Measurements from ENCODE around the gene CTDSP2. TPM values are rescaled to one million over a fixed set of nuclear protein-coding genes. Genes with fewer than 3 reads are reported as not detected.

The CTDSP2 gene
- polyA plus RNA-seq, 3 donors, result 59.1 to 148 (median 70.2) TPM

GRCh38 chr12:57800965-57801364 is 45.6 kb downstream of the CTDSP2 start:
- 100% methylated on average over 1 of the region's 3 CpGs for WGBS (ENCODE audit: insufficient coverage)
- peaks cover 53 to 56% of the 10 kb centered on the region in 2 donors for H3K36me3 Mint-ChIP-seq
- Histone ChIP-seq H2AFZ (ENCODE audit: insufficient read depth, low read depth, low read length, poor library complexity, severe bottlenecking) (no peak overlapping the region), H3K9ac (ENCODE audit: insufficient read depth, low read length, poor library complexity, severe bottlenecking) (no peak overlapping the region), H3K4me1 (ENCODE audit: control insufficient read depth in 1 of 2, insufficient read depth in 2 of 2, low read length in 2 of 2) (peaks cover 9 to 10% of the 10 kb centered on the region in 2 donors), H3K36me3 (replicated peaks in 1 of 2; ENCODE audit: control insufficient read depth in 1 of 2, insufficient read depth in 2 of 2, low read length in 2 of 2) (peaks cover 45 to 73% of the 10 kb centered on the region in 2 donors), H3K27ac (ENCODE audit: low read depth in 1 of 2, low read length in 2 of 2) (no peak overlapping the region), H4K20me1 (ENCODE audit: insufficient read depth, low read length) (no peaks in the 10 kb centered on the region), H3K27me3 (ENCODE audit: control insufficient read depth in 2 of 2, insufficient read depth in 2 of 2, low read length in 2 of 2) (no peaks in the 10 kb centered on the region), H3K4me3 (replicated peaks in 1 of 3; ENCODE audit: low read depth in 2 of 3, low read length in 3 of 3) (no peak overlapping the region), H3K79me2 (ENCODE audit: insufficient read depth, low read length) (no peaks in the 10 kb centered on the region), H3K4me2 (replicated peaks; ENCODE audit: extremely low read depth, low read length, poor library complexity, severe bottlenecking) (no peak overlapping the region), H3K9me3 (replicated peaks in 1 of 2; ENCODE audit: control insufficient read depth in 1 of 2, insufficient read depth in 1 of 2, low read length in 2 of 2) (no peaks in the 10 kb centered on the region)
- H3K4me3 Mint-ChIP-seq, result no peak overlapping the region
- H3K9me3 Mint-ChIP-seq, result no peaks in the 10 kb centered on the region
- H3K27ac Mint-ChIP-seq, result no peak overlapping the region
- TF ChIP-seq CTCF (IDR thresholded peaks at IDR 0.05), result no peak
- H3K27me3 Mint-ChIP-seq (ENCODE audit: low read depth in 3 of 3), result no peaks in the 10 kb centered on the region
- DNase-seq, result no peak
- peaks cover 8% of the 10 kb centered on the region for H3K4me1 Mint-ChIP-seq
- intact Hi-C loops (cut with micrococcal nuclease), result no loop called here

- peaks cover 67 to 87% of the 10 kb centered on the region in 2 donors for H3K36me3 ChIP-seq (replicated peaks in 1 of 2; ENCODE audit: control insufficient read depth in 1 of 2, insufficient read depth in 2 of 2, low read length in 2 of 2)
- no CpG with 5 or more reads among the region's 1 CpG for WGBS (ENCODE audit: insufficient coverage)
- no peak overlapping the region for H3K4me3 Mint-ChIP-seq
These were observed 48.6 kb downstream of the CTDSP2 start for GRCh38 chr12:57797933-57798332.

More at GRCh38 chr12:57797933-57798332, 48.6 kb downstream of the CTDSP2 start:
- peaks cover 8% of the 10 kb centered on the region for H3K4me1 Mint-ChIP-seq
- Histone ChIP-seq H3K4me1 (ENCODE audit: control insufficient read depth in 1 of 2, insufficient read depth in 2 of 2, low read length in 2 of 2) (peaks cover 9 to 10% of the 10 kb centered on the region in 2 donors), H3K27ac (ENCODE audit: low read depth in 1 of 2, low read length in 2 of 2) (peak overlapping the region in 1 of 2 donors; percentile 12), H3K27me3 (ENCODE audit: control insufficient read depth in 2 of 2, insufficient read depth in 2 of 2, low read length in 2 of 2) (no peaks in the 10 kb centered on the region), H3K9ac (ENCODE audit: insufficient read depth, low read length, poor library complexity, severe bottlenecking) (no peak overlapping the region), H3K4me2 (replicated peaks; ENCODE audit: extremely low read depth, low read length, poor library complexity, severe bottlenecking) (no peak overlapping the region), H3K79me2 (ENCODE audit: insufficient read depth, low read length) (no peaks in the 10 kb centered on the region), H3K9me3 (replicated peaks in 1 of 2; ENCODE audit: control insufficient read depth in 1 of 2, insufficient read depth in 1 of 2, low read length in 2 of 2) (no peaks in the 10 kb centered on the region), H2AFZ (ENCODE audit: insufficient read depth, low read depth, low read length, poor library complexity, severe bottlenecking) (no peak overlapping the region), H4K20me1 (ENCODE audit: insufficient read depth, low read length) (no peaks in the 10 kb centered on the region), H3K4me3 (replicated peaks in 1 of 3; ENCODE audit: low read depth in 2 of 3, low read length in 3 of 3) (no peak overlapping the region)
- H3K9me3 Mint-ChIP-seq, result no peaks in the 10 kb centered on the region
- peak overlapping the region in 4 of 7 donors; percentile 6 to 72 (median 42) for H3K27ac Mint-ChIP-seq
- no peaks in the 10 kb centered on the region for H3K27me3 Mint-ChIP-seq (ENCODE audit: low read depth in 3 of 3)
- intact Hi-C loops (cut with micrococcal nuclease), result no loop called here
- DNase-seq, result peak; percentile 12 to 37 (median 18)
- TF ChIP-seq CTCF (IDR thresholded peaks at IDR 0.05), result no peak
- peaks cover 66 to 79% of the 10 kb centered on the region in 2 donors for H3K36me3 Mint-ChIP-seq
